K562 (cell line): ENCODE measurements around the gene PPFIA3. TPM values are rescaled to one million over a fixed set of nuclear protein-coding genes. Genes with fewer than 3 reads are reported as not detected.
A peak's percentile ranks its signal among the peaks of the same experiment; 100 is the strongest.

Experiments used
- BACH1 ChIP-seq: fragments of 200-800 bp; sonication (Bioruptor generic); IDR thresholded peaks from 2 replicates; pipeline ENCODE4 v1.6.1; 2016; ENCODE audit warnings: missing genetic modification characterization, missing compliant biosample characterization
- CBX3 ChIP-seq, 2 experiments: IDR thresholded peaks; 1 replicate in 1 of 2; 2 replicates in 1 of 2; pipeline ENCODE4 v1.6.1; 2012; ENCODE audit warnings: inconsistent platforms in 2 of 2, low read length in 2 of 2, borderline replicate concordance in 1 of 2, control low read depth in 1 of 2
- CTCFL ChIP-seq: IDR thresholded peaks from 2 replicates; pipeline ENCODE4 v1.6.1; 2011; ENCODE audit warnings: borderline replicate concordance, low read depth, mild to moderate bottlenecking, moderate library complexity, low read length; ENCODE audit not compliant: insufficient read depth, poor library complexity, severe bottlenecking
- CXXC5 ChIP-seq: fragments of 250-450 bp; sonication (Bioruptor Pico); IDR thresholded peaks from 2 replicates; pipeline ENCODE4 v1.8.0; 2022; ENCODE audit warnings: inconsistent platforms, mild to moderate bottlenecking, moderate library complexity
- ELK1 ChIP-seq: sonication (generic); formaldehyde crosslinking; IDR thresholded peaks from 2 replicates; pipeline ENCODE4 v1.8.1; 2022; ENCODE audit warnings: missing genetic modification reagents
- ETV6 ChIP-seq, 3 experiments: fragments of 150-350 bp in 1 of 3; sonication (generic) in 1 of 3; formaldehyde crosslinking in 1 of 3; IDR thresholded peaks; 2 replicates each; pipeline versions ENCODE4 v1.6.1 to v1.8.0; 2014 to 2022; ENCODE audit warnings: borderline replicate concordance in 2 of 3, low read depth in 2 of 3, antibody characterized with exemption in 1 of 3, low read length in 1 of 3, mild to moderate bottlenecking in 1 of 3, missing genetic modification reagents in 1 of 3
- MBD1 ChIP-seq: fragments of 250-450 bp; sonication (Bioruptor Pico); IDR thresholded peaks from 2 replicates; pipeline ENCODE4 v1.8.0; 2022; ENCODE audit warnings: inconsistent platforms
- NCOA1 ChIP-seq: fragments of 450-650 bp; IDR thresholded peaks from 2 replicates; pipeline ENCODE4 v1.6.1; 2016; ENCODE audit warnings: low read depth
- OTX1 ChIP-seq: fragments of 450-650 bp; formaldehyde crosslinking; IDR thresholded peaks from 2 replicates; pipeline ENCODE4 v1.4.0; 2022; ENCODE audit warnings: mild to moderate bottlenecking
- POLR2AphosphoS2 ChIP-seq: IDR thresholded peaks from 2 replicates; pipeline ENCODE4 v1.6.1; 2012; ENCODE audit warnings: low read length, improper control_type of control experiment
- POLR2B ChIP-seq: fragments of 450-650 bp; IDR thresholded peaks from 2 replicates; pipeline ENCODE4 v1.6.1; 2018; ENCODE audit warnings: low read depth; ENCODE audit not compliant: partially characterized antibody
- POLR3A ChIP-seq: IDR thresholded peaks from 2 replicates; pipeline ENCODE4 v1.6.1; 2011; ENCODE audit warnings: borderline replicate concordance, mild to moderate bottlenecking, moderate library complexity; ENCODE audit not compliant: insufficient read length, insufficient read depth; ENCODE audit errors: extremely low read depth
- SP1 ChIP-seq: sonication (generic); formaldehyde crosslinking; IDR thresholded peaks from 2 replicates; pipeline ENCODE4 v1.8.1; 2022; ENCODE audit warnings: mild to moderate bottlenecking, missing genetic modification reagents
- SRSF1 ChIP-seq: fragments of 200-400 bp; formaldehyde crosslinking; IDR thresholded peaks from 2 replicates; pipeline ENCODE4 v1.6.1; 2017; ENCODE audit warnings: mild to moderate bottlenecking, low read depth, low read length, moderate library complexity
- TAF1 ChIP-seq: IDR thresholded peaks from 2 replicates; pipeline ENCODE4 v1.6.1; 2011; ENCODE audit warnings: mild to moderate bottlenecking, low read length, moderate library complexity; ENCODE audit not compliant: insufficient read depth, control insufficient read depth, severe bottlenecking; ENCODE audit errors: extremely low read depth
- USF2 ChIP-seq: sonication (generic); formaldehyde crosslinking; IDR thresholded peaks from 2 replicates; pipeline ENCODE4 v1.5.0; 2020; ENCODE audit warnings: missing genetic modification reagents
- ZBTB2 ChIP-seq: fragments of 450-650 bp; IDR thresholded peaks from 2 replicates; pipeline ENCODE4 v1.6.1; 2016; ENCODE audit warnings: antibody characterized with exemption
- ZNF507 ChIP-seq: conservative IDR thresholded peaks from 2 replicates; pipeline ENCODE4 v1.6.1; 2017; ENCODE audit warnings: missing genetic modification characterization, missing compliant biosample characterization
- polyA plus RNA-seq, 8 experiments: library from polyadenylated mRNA; depleted of rRNA in 4 of 8; stranded (reverse) in 5 of 8; unstranded in 3 of 8; fragments of >200 nt; fragmentation: Nextera tagmentation in 2 of 8; fragmentation: Illumina TruSeq in 1 of 8; extraction: Ambion mirVana in 2 of 8; extraction: Trizol in 1 of 8; gene quantifications; 2 replicates each; pipeline versions ENCODE4 v1.2.1 to v1.2.3, GENCODE V29; 2011 to 2014; ENCODE audit warnings: inconsistent platforms in 1 of 8, missing spikeins in 1 of 8
- total RNA-seq, 7 experiments: library from RNA; depleted of rRNA in 6 of 7; stranded (reverse); fragments of >200 nt in 6 of 7; fragmentation: Illumina TruSeq in 2 of 7; extraction: Trizol in 2 of 7; gene quantifications; 2 replicates each; pipeline versions ENCODE4 v1.2.1 to v1.2.3, GENCODE V29; 2011 to 2021; ENCODE audit warnings: low replicate concordance in 1 of 7

Gene PPFIA3
- total and polyA plus RNA-seq, 9 of the 15 experiments (the other 6 are each of a cell fraction or from before 2014, with no cell fraction given) = 0.10 to 53.0 (median 17.6) TPM

- no peak for TF ChIP-seq CTCFL
- TF ChIP-seq ZBTB2 = no peak
- TF ChIP-seq ETV6 (IDR thresholded peaks at IDR 0.05; ENCODE audit: borderline replicate concordance in 1 of 2, low read depth in 2 of 2, low read length in 1 of 2) = 0 out of 4 replicates have a peak, but pooled peaks of 1 of the 2 experiments have one; percentile 9
- no peak for TF ChIP-seq ETV6 (CRISPR knock-in tag; IDR thresholded peaks at IDR 0.05; ENCODE audit: borderline replicate concordance)
- peak; percentile 25 for TF ChIP-seq POLR2B
- TF ChIP-seq SP1 (CRISPR knock-in tag) = peak; percentile 92
- 0 out of 2 replicates have a peak, but pooled peaks have one; percentile 36 for TF ChIP-seq OTX1 (CRISPR knock-in tag)
- TF ChIP-seq BACH1 = no peak
- peak; percentile 48 for TF ChIP-seq TAF1
- no peak for TF ChIP-seq ELK1 (CRISPR knock-in tag)
- TF ChIP-seq POLR2AphosphoS2 = peak; percentile 62; the same call in 1 of the 2 replicates
- TF ChIP-seq MBD1 (CRISPR knock-in tag) = no peak
- peak; percentile 9; the same call in 1 of the 2 replicates for TF ChIP-seq NCOA1
- peak; percentile 92 for TF ChIP-seq USF2 (CRISPR knock-in tag)
- TF ChIP-seq ZNF507 (tag) = no peak
- TF ChIP-seq SRSF1 = no peak
- TF ChIP-seq CBX3 (IDR thresholded peaks at IDR 0.05; ENCODE audit: borderline replicate concordance in 1 of 2, low read length in 2 of 2) = 0 out of 3 replicates have a peak, but pooled peaks of 1 of the 2 experiments have one; percentile 61
- TF ChIP-seq CXXC5 = peak; percentile 35; the same call in 1 of the 2 replicates
- no peak for TF ChIP-seq POLR3A
Observed at GRCh38 chr19:49151267-49152118, 32.1 kb downstream of the PPFIA3 start (continued).
